Central memory CD8-positive, alpha-beta T cell (primary cell): ENCODE data around the gene TPBGL.
A peak's percentile ranks its signal among the peaks of the same experiment; 100 is the strongest.

Experiments
- ATAC-seq: fragments of 150-1000 bp; cut with Tn5 transposase; replicated peaks from 2 replicates; pipeline ENCODE4 v1.10.0; 2022; ENCODE audit warnings: mild to moderate bottlenecking, moderate FRiP score, moderate number of reproducible peaks; ENCODE audit not compliant: poor library complexity, severe bottlenecking; ENCODE audit errors: extremely low read depth
- DNase-seq, 2 donors: peaks; one replicate each; pipeline ENCODE4 v3.0.0; 2021; ENCODE audit warnings: low spot score in 2 of 2
- H3K27ac Mint-ChIP-seq: one replicate; pipeline ENCODE4 v1.8.0; 2022; ENCODE audit warnings: low read depth, mild to moderate bottlenecking, moderate library complexity, mixed read lengths
- H3K27me3 Mint-ChIP-seq: one replicate; pipeline ENCODE4 v1.8.0; 2022; ENCODE audit warnings: mixed read lengths
- H3K36me3 Mint-ChIP-seq: one replicate; pipeline ENCODE4 v1.8.0; 2022; ENCODE audit warnings: mild to moderate bottlenecking, moderate library complexity, mixed read lengths; ENCODE audit not compliant: insufficient read depth
- H3K4me1 Mint-ChIP-seq: one replicate; pipeline ENCODE4 v1.8.0; 2022; ENCODE audit warnings: mixed read lengths
- H3K4me3 Mint-ChIP-seq: one replicate; pipeline ENCODE4 v1.8.0; 2022; ENCODE audit warnings: mild to moderate bottlenecking, moderate library complexity, mixed read lengths
- H3K9me3 Mint-ChIP-seq: one replicate; pipeline ENCODE4 v1.8.0; 2022; ENCODE audit warnings: mixed read lengths

Gene TPBGL

GRCh38 chr11:75200531-75200930 is 40.0 kb upstream of the TPBGL start:
- no peak for DNase-seq
- Mint-ChIP-seq H3K27me3 (no peaks in the 10 kb centered on the region), H3K36me3 (no peaks in the 10 kb centered on the region), H3K4me1 (no peaks in the 10 kb centered on the region), H3K9me3 (no peaks in the 10 kb centered on the region), H3K4me3 (no peak overlapping the region), H3K27ac (no peak overlapping the region)
- ATAC-seq, result no peak

GRCh38 chr11:75201771-75202170 is 38.8 kb upstream of the TPBGL start:
- H3K36me3 Mint-ChIP-seq, result peaks cover 2% of the 10 kb centered on the region
- DNase-seq (no peak), ATAC-seq (no peak)
- H3K27me3 Mint-ChIP-seq, result no peaks in the 10 kb centered on the region
- no peaks in the 10 kb centered on the region for H3K9me3 Mint-ChIP-seq
- H3K4me3 Mint-ChIP-seq, result no peak overlapping the region
- no peak overlapping the region for H3K27ac Mint-ChIP-seq
- no peaks in the 10 kb centered on the region for H3K4me1 Mint-ChIP-seq

DNA sequence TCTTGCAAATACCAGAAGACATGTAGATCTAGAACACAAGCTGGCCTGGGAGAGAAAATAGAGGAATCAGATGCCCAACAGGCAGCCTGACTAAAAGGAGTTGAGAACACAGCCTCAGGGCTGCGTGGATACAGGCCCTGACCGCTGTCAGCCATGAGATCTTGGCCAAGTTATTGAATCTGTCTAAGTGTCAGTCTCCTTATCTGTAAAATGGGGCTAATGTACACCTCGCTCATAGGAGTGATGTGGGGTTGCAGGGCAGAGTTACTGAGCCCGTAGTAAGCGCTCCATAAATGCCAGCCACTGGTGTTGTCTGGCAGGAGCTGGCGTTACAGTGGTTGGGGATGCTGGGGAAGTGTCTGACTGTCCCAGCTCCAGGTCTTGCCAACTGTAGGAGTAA is 38.4 kb upstream of the TPBGL start:
- no peak for DNase-seq
- Mint-ChIP-seq H3K27me3 (no peaks in the 10 kb centered on the region), H3K9me3 (no peaks in the 10 kb centered on the region), H3K27ac (no peak overlapping the region), H3K36me3 (peaks cover 2% of the 10 kb centered on the region), H3K4me3 (no peak overlapping the region), H3K4me1 (no peaks in the 10 kb centered on the region)
- ATAC-seq, result no peak

GRCh38 chr11:75203138-75203537 is 37.4 kb upstream of the TPBGL start:
- Mint-ChIP-seq H3K9me3 (no peaks in the 10 kb centered on the region), H3K36me3 (peaks cover 2% of the 10 kb centered on the region), H3K27ac (no peak overlapping the region), H3K4me1 (no peaks in the 10 kb centered on the region), H3K27me3 (no peaks in the 10 kb centered on the region), H3K4me3 (no peak overlapping the region)
- ATAC-seq, result no peak
- DNase-seq, result no peak

DNA sequence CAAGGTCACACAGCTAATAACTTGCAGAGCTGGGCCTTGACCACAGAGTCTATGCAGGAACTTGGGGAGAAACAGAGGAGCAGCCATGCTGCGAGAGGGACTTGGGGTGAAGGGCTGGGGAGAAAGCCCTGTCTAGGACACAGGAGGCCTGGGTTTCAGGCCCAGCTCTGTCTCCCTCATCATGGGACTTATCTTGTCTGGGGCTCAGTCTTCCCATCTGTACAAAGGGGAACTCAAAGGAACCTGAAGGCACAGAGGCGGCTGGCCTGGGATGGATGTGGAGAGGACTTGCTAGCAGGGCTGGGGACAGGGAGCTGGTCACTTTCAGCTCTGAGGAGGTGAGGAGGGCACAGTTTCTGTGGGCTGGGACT is 36.9 kb upstream of the TPBGL start:
- Mint-ChIP-seq H3K36me3 (peaks cover 2% of the 10 kb centered on the region), H3K27me3 (no peaks in the 10 kb centered on the region), H3K27ac (no peak overlapping the region)

GRCh38 chr11:75204012-75204674 is 36.4 kb upstream of the TPBGL start:
- H3K27me3 Mint-ChIP-seq, result no peaks in the 10 kb centered on the region
- no peak for DNase-seq
- no peak overlapping the region for H3K27ac Mint-ChIP-seq
- H3K4me1 Mint-ChIP-seq, result no peaks in the 10 kb centered on the region
- no peak for ATAC-seq
- no peaks in the 10 kb centered on the region for H3K9me3 Mint-ChIP-seq
- peaks cover 2% of the 10 kb centered on the region for H3K36me3 Mint-ChIP-seq
- H3K4me3 Mint-ChIP-seq, result no peak overlapping the region

More for the DNA sequence above, 36.9 kb upstream of the TPBGL start:
- no peak for ATAC-seq
- H3K4me1 Mint-ChIP-seq, result no peaks in the 10 kb centered on the region
- H3K9me3 Mint-ChIP-seq, result no peaks in the 10 kb centered on the region
- no peak for DNase-seq
- H3K4me3 Mint-ChIP-seq, result no peak overlapping the region

- Mint-ChIP-seq H3K36me3 (peaks cover 2% of the 10 kb centered on the region), H3K4me3 (no peak overlapping the region)
- peak; percentile 61 to 75 for DNase-seq
Measured at GRCh38 chr11:75204685-75205563, 35.6 kb upstream of the TPBGL start.

GRCh38 chr11:75205564-75206020 is 35.0 kb upstream of the TPBGL start:
- Mint-ChIP-seq H3K9me3 (no peaks in the 10 kb centered on the region), H3K27ac (no peak overlapping the region), H3K36me3 (peaks cover 2% of the 10 kb centered on the region), H3K4me3 (no peak overlapping the region), H3K4me1 (no peaks in the 10 kb centered on the region), H3K27me3 (peaks cover 1% of the 10 kb centered on the region)
- DNase-seq (no peak), ATAC-seq (no peak)

More at GRCh38 chr11:75204685-75205563, 35.6 kb upstream of the TPBGL start:
- Mint-ChIP-seq H3K27me3 (no peaks in the 10 kb centered on the region), H3K4me1 (no peaks in the 10 kb centered on the region), H3K9me3 (no peaks in the 10 kb centered on the region), H3K27ac (no peak overlapping the region)
- ATAC-seq, result peak; percentile 60

- Mint-ChIP-seq H3K4me1 (no peaks in the 10 kb centered on the region), H3K27me3 (peaks cover 12% of the 10 kb centered on the region), H3K27ac (no peak overlapping the region), H3K4me3 (no peak overlapping the region), H3K36me3 (peaks cover 2% of the 10 kb centered on the region), H3K9me3 (no peaks in the 10 kb centered on the region)
- DNase-seq (no peak), ATAC-seq (no peak)
Measured at GRCh38 chr11:75208446-75208845, 32.1 kb upstream of the TPBGL start.

GRCh38 chr11:75212411-75212810 is 28.2 kb upstream of the TPBGL start:
- no peak for DNase-seq
- Mint-ChIP-seq H3K27me3 (peaks cover 34% of the 10 kb centered on the region), H3K4me1 (no peaks in the 10 kb centered on the region), H3K36me3 (no peaks in the 10 kb centered on the region), H3K9me3 (no peaks in the 10 kb centered on the region), H3K4me3 (no peak overlapping the region), H3K27ac (no peak overlapping the region)
- no peak for ATAC-seq

DNA sequence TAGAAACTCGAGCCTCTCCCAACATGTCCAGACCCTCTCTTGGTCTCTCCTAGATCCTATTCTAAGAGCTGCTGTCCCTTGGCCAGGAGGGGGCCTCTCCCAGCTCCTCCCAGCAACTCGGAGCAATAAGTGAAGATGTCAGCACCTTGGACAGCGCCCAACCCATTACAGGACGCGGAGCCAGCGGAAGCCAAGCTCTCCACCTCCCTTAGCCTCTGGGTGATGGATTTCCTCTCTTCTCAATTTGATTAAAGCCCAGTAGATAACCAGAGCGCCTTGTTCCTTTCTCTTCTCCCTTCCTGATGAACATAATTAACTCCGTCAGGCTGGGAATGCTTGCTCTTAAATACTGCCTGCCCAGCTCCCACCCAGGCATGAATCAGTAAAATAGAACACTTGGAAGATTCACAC is 26.2 kb upstream of the TPBGL start:
- Mint-ChIP-seq H3K9me3 (no peaks in the 10 kb centered on the region), H3K4me3 (no peak overlapping the region), H3K36me3 (no peaks in the 10 kb centered on the region), H3K27ac (no peak overlapping the region), H3K4me1 (no peaks in the 10 kb centered on the region), H3K27me3 (peaks cover 55% of the 10 kb centered on the region)
- DNase-seq, result peak; percentile 44 to 58
- ATAC-seq, result no peak

DNA sequence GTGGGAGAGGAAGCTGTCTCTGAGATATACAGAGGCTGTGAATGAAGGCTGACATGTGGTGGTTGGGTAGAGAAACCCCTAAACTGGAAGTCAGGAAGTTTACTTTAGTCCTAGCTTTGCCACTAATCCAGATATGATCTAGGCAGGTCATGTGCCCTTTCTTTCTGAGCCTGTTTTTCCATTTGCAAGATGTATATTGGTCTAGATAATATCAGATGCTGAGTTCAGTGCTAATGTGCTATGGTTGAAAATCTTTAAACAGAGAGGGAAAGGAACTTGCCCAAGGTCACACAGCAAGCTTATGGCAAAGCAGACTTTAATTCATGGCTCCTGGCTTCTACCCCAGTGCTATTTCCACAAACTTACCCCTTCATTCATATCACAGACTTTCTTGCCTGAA is 25.7 kb upstream of the TPBGL start:
- no peaks in the 10 kb centered on the region for H3K36me3 Mint-ChIP-seq
- no peak overlapping the region for H3K27ac Mint-ChIP-seq
- peaks cover 57% of the 10 kb centered on the region for H3K27me3 Mint-ChIP-seq
- DNase-seq (no peak), ATAC-seq (no peak)
- no peaks in the 10 kb centered on the region for H3K9me3 Mint-ChIP-seq
- H3K4me1 Mint-ChIP-seq, result no peaks in the 10 kb centered on the region
- H3K4me3 Mint-ChIP-seq, result no peak overlapping the region

- Mint-ChIP-seq H3K9me3 (no peaks in the 10 kb centered on the region), H3K4me1 (no peaks in the 10 kb centered on the region), H3K27ac (no peak overlapping the region), H3K4me3 (no peak overlapping the region), H3K27me3 (peaks cover 45% of the 10 kb centered on the region), H3K36me3 (no peaks in the 10 kb centered on the region)
- DNase-seq, result no peak
- ATAC-seq, result no peak
Measured at GRCh38 chr11:75219869-75220268, 20.7 kb upstream of the TPBGL start.
